ENCODE data around the gene RNF8.
A peak's percentile ranks its signal among the peaks of the same experiment; 100 is the strongest.
"Not testable (repeated sequence)": the region's sequence is repeated elsewhere in the genome, so short reads cannot be mapped to it uniquely, and the experiment has no call there.

RNF8 gene, protein sequence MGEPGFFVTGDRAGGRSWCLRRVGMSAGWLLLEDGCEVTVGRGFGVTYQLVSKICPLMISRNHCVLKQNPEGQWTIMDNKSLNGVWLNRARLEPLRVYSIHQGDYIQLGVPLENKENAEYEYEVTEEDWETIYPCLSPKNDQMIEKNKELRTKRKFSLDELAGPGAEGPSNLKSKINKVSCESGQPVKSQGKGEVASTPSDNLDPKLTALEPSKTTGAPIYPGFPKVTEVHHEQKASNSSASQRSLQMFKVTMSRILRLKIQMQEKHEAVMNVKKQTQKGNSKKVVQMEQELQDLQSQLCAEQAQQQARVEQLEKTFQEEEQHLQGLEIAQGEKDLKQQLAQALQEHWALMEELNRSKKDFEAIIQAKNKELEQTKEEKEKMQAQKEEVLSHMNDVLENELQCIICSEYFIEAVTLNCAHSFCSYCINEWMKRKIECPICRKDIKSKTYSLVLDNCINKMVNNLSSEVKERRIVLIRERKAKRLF

DNA sequence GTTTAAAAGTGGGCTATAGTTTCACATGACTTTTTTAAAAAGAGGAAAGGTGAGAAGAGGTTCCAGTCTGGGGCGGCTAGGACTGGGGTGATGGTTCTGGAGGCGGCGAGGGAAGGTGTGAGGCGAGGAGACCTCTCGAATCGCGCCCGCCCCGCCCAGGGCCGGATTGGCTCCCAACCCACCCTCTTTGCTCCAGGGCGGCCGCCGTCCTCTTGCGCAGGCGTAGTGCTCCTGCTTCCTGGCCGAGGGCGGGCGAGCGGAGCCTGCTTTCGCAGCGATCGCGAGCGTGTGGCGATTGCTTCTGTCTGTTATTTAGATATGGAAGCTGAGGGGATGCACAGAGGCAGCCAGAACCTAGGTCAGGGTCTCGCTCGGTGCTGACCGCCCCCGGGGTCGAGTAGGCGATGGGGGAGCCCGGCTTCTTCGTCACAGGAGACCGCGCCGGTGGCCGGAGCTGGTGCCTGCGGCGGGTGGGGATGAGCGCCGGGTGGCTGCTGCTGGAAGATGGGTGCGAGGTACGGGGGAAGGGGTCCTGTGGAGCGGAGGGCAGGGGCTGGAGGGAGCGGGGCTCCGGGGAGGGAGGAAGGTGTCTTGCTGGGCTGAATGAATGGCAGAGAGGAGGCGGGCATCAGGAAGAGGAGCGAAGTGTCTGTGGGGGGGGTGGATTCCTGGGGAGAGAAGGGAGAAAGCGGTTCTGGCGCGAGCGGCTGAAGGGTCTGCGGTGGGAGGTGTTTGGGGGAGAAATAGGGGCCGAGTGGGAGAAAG, at the start of gene RNF8:
RNF8 (plus strand) TSS at position 223 of the 765 bp plus-strand sequence; CDS start at position 405, 182 bp downstream.
- DNase-seq (ENCODE audit: low read depth), result peak; percentile 68

DNA sequence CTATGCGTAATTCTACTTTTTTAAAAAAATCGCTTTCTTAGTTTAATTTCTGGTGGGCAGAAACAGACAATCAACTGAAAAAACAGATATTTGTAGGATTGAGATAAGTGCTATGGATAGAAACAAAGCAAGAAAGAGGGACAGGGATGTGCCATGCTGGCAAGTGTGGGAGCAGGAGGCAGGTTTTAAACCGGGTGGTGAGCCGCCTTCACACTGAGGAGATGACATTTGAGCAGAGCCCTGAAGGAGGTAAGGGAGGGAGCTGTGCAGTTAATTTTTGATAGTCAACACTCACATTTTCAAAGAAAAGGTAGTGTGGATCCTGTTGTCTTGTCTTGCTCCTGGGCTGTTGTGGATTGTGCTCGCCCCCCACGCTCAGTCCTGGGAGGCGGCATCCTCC, 49.0 kb upstream of the RNF8 start:
- DNase-seq (ENCODE audit: low read depth), result no peak

DNA sequence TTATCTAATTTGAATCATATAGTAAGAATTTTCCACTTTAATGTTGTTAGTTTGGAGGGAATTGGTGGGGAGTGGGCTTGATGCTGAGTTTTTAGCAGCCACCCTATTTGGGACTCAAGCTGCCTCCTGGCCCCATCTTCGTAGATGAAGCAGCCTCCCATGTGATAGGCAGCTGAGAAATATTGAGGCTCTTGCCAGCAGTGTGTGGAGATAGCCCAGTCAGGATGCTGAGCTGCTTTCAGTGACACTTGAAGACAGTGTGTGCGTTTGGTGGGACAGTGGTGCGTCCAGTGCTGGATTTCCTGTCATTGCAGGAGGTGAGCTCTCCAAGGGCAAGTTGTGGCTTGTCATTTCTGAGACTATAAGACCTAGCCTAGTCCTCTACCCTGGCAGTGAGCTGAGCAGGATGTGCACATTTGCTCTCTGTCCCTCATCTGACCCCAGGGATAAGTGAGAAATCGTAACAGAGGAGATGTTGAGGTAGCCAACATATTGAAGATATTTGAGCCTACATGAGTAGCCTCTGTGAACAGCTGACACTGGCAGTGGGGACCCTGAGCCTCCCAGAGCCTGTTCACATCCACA, 47.9 kb upstream of the RNF8 start:
- no peak for DNase-seq (ENCODE audit: low read depth)

DNA sequence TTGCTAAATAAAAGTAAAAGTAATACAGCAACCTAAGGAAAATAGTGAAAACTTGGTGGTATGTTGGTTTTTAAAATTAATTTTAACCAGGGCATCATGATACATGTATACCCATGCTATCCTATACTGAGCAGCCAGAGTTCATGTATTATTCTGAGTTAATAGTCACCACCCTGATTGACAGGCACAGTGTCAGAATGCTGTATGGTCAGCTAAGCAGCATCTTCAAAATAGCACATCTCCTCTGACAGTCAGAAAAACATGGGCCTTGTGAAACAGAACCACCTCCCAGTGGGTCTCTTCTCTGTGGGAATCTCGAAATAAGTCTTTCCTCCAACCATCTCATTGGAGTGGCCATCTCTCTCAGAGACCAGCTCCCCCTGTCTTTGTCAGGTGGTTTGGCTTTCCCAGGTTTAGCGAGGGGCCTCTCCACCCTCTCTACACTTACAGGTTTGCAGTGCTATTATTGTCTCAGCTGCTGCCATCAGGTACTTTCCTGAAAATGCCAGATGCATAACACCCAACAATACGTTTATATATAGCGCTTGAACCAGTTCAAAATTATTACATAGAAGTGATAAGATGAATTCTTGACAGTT, 47.1 kb upstream of the RNF8 start:
- DNase-seq (ENCODE audit: low read depth), result no peak

DNA sequence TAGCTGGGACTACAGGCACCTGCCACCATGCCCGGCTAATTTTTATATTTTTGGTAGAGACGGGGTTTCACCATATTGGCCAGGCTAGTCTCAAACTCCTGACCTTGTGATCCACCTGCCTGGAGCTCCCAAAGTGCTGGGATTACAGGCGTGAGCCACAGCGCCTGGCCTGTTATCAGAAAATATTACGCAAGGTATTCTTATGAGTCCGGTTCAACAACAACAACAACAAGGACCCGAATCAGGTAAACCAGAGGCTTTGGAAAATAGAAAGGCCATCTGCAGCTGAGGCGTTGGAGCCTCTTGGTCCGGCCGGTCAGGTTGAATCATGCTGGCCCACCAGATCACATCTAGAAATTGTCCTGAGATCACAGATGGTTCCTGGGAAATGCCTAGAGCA, 46.3 kb upstream of the RNF8 start:
- DNase-seq (ENCODE audit: low read depth), result not testable (repeated sequence)

DNA sequence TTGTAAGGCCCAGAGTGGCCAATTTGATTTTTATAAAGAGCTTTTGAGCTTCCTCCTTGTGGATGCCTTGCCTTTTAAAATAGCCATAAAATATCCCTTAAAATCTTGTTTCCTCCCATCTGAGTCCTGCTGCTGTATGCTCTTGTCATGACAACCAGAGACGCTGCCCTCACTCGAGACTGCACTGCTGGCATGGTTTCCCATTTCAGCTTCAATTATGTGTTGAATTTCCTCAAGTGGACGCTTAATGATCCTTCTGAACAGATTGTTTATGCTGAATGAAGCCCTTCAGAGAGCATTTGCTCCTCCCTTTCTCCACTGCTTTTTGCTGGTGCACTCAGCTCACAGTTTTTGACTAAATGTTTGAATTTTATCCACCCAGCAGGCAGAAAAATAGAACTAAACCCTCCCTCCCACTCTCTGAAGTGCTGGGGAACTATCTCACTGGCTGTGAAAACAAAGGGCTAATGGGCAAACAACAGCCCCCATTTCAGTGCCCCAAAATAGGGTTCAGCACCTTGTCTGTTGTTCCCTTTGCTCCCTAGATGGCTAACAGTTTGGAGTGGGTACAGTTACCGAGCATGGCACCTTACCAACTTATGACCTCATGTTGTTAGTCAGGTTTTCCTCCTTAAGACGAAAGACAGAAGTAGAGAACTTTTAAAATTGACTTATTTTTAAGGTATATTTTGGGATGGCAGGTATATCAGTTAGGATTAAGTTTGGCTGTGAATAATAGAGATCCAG, 45.5 kb upstream of the RNF8 start:
- peak; percentile 43 for DNase-seq (ENCODE audit: low read depth)

DNA sequence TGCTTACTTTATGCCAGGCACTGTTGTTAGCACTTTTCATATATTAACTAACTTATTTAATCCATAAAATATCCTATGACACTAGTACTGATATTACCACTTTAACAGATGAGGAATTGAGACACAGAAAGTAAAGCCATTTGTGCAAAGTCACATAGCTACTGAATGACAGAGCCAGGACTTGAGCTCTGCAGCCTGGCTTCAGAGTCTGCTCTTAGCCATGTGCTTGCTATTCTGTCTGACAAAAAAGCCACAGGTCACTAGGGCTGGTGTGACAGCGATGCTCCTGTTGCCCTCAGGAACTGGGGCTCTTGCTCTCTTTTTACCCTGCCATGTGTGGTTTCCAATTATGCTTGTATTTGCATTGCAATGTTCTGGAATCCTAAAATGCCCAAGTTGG, 44.7 kb upstream of the RNF8 start:
- no peak for DNase-seq (ENCODE audit: low read depth)

DNA sequence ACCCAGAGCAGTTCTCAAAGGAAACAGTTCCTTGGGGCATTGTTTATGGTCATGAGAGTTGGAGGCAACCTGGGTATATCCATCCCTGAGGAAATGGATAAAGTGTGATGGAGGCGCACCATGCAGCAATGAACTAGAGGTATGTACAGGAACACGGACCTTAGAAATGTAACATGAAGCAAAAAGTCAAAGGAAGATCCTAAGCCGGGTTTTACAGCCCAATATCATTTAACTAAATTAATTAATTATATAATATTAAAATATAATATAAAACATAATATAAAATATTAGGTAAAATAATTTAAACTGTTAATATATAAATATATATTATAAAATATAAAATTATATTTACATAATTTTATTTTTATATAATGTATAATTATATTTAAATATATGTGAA, 44.1 kb upstream of the RNF8 start:
- no peak for DNase-seq (ENCODE audit: low read depth)

DNA sequence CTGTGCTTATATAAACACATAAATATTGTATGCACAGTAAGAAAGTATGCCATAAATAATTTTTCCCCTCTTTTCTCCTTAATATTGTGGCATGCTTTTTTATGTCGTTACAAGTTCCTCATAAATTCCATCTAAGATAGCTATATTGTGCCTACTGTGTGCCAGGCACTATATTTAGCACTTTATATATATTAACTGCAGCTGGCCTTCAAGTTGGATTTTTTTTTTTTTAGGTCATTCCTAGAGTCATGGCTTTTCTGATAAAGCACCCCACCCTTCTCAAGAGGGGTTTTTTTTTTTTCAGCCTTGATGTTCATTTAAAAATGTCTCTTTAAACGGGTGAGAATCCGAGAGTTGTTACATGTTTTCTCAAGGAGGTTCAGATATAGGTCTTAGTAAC, 42.8 kb upstream of the RNF8 start:
- DNase-seq (ENCODE audit: low read depth), result no peak

DNA sequence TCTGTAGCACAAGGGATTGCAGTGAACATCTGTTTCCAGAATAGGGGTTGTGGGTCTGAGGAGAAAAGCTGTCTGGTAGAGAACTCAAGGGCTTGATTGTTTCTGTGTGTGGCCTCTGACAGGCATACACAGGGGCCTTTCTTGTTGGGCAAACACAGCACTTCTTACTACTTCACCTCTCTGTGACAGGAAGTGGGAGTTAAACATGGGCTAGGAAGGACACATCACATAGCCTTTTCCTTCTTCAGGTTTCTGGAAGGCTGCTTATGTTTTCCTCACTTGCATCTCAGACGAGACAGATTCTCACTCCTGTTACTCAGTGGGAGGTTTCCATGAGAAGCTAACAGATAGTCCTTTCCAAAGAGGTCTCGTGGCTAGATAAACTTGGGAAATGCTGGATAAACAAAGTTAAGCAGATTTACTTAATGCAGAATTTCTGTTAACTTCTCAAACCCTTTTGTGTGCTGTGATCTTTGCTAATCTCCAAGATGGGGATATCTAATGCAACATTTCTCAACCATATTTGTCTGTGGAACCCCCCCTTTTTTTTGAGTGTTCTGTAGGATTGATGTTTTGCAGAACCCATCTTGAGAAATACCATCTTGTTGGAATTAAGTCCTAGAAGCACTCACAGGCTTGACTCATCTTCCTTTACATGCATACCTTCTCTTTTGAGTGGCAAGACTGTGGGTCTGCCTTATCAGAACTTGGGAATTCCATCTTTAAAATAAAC, 41.9 kb upstream of the RNF8 start:
- DNase-seq (ENCODE audit: low read depth), result no peak

DNA sequence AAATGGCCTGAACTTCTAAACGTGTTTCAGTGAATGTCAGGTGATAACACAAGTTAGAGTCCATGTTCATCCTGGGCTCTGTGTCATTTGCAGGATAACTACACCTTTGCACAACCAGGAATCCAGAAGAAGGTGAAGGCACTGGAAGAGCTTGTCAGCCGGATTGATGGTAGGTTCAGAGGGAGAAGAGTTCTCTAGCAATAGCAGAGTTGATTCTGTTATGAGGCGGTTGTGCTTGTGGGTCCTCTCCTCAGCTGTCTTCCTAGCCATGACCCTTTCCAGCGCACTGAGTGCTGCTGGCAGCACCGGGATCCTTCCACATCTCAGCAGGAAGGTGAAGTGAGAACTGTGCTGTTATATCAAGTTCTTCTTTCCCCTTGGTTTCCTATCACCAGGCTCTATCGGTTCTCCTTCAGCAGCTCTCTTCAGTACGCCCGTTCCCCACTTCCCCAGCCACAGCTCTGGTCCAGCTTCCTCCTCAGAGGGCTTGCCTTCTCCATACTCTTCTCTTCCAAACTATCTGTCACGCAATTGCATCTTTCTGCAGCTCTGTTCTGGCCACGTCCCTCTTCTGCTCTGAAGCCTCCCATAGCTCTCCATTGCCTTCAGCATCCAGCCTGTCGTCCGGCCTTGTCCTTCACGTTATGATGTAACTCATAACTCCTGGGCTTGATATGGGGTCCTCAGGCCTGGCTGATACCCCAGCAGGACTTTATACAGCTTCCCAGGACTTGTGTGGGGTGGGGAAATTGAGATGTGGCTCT, 39.9 kb upstream of the RNF8 start:
- no peak for DNase-seq (ENCODE audit: low read depth)

DNA sequence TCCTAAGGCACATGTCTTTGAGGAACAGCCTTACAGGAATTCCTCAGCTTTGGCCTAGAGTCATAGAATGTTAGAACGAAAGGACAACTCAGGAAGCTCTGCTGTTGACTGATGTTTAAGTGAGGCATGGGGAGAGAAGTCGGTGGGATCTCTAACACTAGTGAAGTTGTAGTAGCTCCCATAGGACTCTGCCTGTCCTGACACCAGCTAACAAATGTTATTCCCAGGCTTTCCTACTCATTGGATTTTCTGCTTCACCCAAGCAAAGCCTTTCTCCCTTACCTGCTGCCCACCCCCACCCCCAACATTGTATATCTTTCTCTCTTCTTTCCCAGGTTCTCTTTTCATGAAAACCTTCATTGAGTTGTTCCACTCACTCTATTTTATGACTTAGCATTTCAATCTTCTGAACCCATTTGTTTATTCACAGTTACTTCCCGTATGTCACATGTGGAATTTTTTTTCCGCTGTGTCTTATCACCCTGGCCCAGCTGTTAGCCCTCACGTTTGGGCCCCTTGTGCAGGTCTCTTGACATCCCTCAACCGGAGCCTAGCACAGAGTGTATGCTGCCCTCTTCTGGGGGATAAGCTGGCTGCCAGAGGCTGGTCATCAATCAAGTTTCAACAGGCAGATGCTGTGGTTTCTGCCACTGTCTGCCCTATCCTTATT, 39.2 kb upstream of the RNF8 start:
- no peak for DNase-seq (ENCODE audit: low read depth)

DNA sequence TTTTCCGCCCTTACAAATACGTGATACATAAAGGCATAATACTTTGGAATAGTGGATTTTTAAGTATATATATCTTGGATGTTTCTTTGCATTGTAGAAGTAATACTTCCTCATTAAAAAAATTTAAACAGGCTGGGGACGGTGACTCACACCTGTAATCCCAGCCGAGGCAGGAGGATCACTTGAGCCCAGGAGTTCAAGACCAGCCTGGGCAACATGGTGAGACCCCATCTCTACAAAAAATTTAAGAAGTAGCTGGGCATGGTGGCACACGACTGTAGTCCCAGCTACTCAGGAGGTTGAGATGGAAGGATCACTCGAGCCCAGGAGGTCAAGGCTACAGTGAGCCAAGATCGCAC, 38.6 kb upstream of the RNF8 start:
- no peak for DNase-seq (ENCODE audit: low read depth)

DNA sequence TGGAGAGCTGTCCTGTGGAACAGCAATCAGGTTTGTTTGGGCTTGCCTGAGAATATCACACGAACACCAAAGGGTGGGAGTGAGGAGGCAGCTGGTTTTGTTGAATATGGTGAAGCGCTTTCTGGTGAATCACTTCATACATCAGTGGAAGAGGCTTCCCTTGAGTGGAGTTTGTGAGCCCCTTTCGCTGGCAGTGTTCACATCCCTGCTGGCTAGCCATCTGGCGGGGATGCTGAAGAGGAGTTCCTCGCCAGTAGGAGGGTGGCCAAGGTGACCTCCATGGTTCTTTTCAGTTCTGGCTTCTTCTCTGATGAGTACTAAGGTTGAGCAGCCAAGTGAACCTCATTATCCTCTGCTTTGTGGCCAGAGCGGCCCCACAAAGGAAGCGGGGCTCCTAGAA, 37.7 kb upstream of the RNF8 start:
- DNase-seq (ENCODE audit: low read depth), result no peak

DNA sequence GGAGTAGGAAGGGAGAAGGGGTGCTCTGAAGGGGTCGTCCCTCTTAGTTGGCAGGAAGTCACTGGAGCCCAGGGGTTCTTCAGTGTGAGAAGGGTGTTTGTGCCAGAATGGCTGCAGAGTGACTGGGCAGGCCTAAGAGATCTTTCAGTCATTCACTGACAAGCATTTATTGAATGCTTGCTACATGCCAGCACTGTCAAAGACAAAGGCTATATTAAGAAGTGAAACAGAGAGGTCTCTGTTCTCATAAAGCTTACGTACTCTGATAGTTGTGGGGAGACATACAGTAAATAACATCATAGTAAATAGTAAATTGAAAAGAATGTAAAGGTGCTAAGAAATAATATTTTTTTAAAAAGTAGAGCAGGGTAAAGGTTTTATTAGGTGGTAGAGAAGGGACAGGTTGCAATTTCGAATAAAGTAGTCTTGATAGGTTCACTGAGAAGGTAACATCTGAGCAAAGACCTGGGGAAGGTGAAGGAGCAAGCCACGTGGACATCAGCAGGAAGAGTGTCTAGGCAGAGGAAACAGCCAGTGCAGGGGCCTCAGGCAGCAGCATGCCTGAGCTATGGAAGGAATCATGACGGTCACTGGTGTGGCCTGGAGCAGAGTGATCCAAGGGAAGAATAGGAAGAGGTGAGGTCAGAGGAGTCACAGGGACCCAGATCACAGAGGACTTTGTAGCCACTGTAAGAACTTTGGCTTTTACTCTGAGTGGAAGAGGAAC, 36.3 kb upstream of the RNF8 start:
- DNase-seq (ENCODE audit: low read depth), result no peak

DNA sequence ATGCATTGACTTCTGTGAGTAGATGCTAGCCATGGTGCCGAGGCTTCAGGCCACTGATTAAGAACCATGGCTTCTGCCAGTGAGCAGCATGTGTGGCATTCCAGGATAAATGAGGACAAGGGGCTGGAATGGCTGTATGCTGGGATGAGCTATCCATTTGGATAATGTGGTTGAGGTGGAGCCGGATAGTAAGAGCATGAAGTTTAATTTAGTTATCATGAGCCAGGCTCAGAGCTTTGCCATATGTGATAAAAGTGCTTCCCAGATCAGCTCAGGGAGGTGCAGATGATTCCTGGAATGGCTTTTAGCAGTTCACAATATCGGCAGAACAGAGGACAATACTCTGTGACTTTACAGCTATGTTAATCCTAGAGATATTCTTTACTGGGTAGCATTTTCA, 34.6 kb upstream of the RNF8 start:
- no peak for DNase-seq (ENCODE audit: low read depth)

DNA sequence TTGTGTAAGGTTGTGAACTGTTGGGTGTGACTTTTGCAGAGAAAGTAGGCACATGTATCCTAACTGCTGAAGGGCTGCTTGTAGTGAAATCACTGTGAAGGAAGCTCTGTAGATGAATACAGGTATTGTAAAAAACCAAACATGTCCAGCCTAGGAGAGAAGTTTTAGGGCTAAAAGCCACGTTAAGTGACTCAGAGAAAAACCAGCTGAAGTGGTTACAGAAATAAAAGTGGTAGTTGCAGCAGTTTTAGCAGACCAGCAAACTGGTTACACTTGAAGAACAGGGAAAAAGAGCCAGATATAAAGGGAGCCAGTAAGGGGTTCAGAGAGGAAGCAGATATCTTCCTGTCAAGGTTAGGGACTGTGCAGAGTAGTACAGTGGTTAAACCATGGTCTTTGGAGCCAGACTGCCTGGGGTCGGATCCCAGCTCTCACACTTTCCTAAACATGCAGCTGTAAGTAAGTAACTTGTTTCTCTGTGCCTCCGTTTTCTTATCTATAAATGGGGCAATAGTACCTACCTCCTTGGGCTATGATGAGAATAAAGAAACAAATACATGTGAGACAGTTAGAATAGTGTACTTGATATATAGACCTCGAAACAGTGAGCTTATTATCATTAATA, 33.8 kb upstream of the RNF8 start:
- DNase-seq (ENCODE audit: low read depth), result no peak

DNA sequence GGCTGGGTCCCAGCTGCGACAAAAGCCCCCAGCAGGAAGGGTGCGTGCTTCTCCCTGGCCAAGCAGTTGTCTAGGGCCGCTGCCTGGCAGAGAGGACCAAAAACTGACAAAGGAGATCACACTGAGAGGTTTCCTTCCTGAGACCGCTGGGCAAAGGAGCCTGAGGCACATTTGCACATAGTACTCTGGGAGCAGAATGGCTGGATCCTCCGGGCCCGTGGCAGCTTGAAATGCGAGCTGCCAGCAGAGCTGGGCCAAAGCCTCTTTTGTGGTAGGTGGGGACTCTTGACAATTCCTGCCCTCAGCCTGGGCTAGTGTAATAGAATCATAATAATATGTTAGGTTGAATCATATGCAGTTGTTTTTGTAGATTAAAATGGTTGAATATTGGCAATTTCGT, 33.1 kb upstream of the RNF8 start:
- no peak for DNase-seq (ENCODE audit: low read depth)

DNA sequence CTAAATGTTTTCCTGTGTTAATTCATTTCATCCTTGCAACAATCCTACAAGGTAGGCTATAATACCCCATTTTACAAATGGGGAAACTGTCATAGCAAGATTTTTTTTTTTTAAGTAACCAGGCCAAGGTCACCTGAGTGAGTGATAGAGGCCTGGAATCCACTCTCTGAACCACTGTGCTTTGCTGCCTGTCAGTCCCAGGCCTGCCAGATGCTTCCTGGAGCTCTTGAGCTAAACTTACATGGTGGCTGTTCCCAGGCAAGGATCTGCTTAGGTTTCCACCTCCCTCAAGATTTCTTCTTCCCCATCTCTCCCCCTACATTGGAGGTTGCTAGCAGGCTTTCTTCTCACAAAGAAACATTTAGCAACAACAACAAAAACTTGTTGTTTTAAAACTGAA, 32.7 kb upstream of the RNF8 start:
- no peak for DNase-seq (ENCODE audit: low read depth)

All from stromal cell of bone marrow (primary cell).